Measurements from ENCODE around the gene LCE1A.

Gene LCE1A

GRCh38 chr1:152801333-152801732, 25.9 kb upstream of the LCE1A start:
- TF ChIP-seq TOX (CRISPR knock-in tag; IDR thresholded peaks at IDR 0.05; ENCODE audit: borderline replicate concordance): no peak
- TF ChIP-seq RARB (CRISPR knock-in tag; IDR thresholded peaks at IDR 0.05): no peak
- TF ChIP-seq ARNTL (CRISPR knock-in tag; IDR thresholded peaks at IDR 0.05; ENCODE audit: borderline replicate concordance, low read depth): no peak
- TF ChIP-seq CSRNP3 (CRISPR knock-in tag; IDR thresholded peaks at IDR 0.05): no peak
- no peak for TF ChIP-seq CREB5 (CRISPR knock-in tag; IDR thresholded peaks at IDR 0.05; ENCODE audit: low read depth)
- TF ChIP-seq ZNF8 (CRISPR knock-in tag; IDR thresholded peaks at IDR 0.05): no peak
- no peak for TF ChIP-seq PATZ1 (CRISPR knock-in tag; IDR thresholded peaks at IDR 0.05; ENCODE audit: borderline replicate concordance)
- TF ChIP-seq ISL1 (CRISPR knock-in tag; IDR thresholded peaks at IDR 0.05): no peak
- no peak for TF ChIP-seq POU6F1 (CRISPR knock-in tag; IDR thresholded peaks at IDR 0.05; ENCODE audit: borderline replicate concordance, low read depth)
- TF ChIP-seq OSR1 (CRISPR knock-in tag; IDR thresholded peaks at IDR 0.05): no peak
- no peak for TF ChIP-seq ZNF565 (CRISPR knock-in tag; conservative IDR thresholded peaks at IDR 0.05; ENCODE audit: low read depth)
- TF ChIP-seq ZC3H10 (CRISPR knock-in tag; IDR thresholded peaks at IDR 0.05): no peak
- TF ChIP-seq ZNF70 (CRISPR knock-in tag; IDR thresholded peaks at IDR 0.05): no peak
- TF ChIP-seq TSHZ2 (CRISPR knock-in tag; IDR thresholded peaks at IDR 0.05): no peak
- no peak for TF ChIP-seq ESRRG (CRISPR knock-in tag; IDR thresholded peaks at IDR 0.05)
- TF ChIP-seq ZFP3 (CRISPR knock-in tag; IDR thresholded peaks at IDR 0.05): no peak
- no peak for TF ChIP-seq ZFP30 (CRISPR knock-in tag; IDR thresholded peaks at IDR 0.05)
- TF ChIP-seq BACH2 (CRISPR knock-in tag; IDR thresholded peaks at IDR 0.05; ENCODE audit: borderline replicate concordance): no peak
- TF ChIP-seq CSDC2 (CRISPR knock-in tag; IDR thresholded peaks at IDR 0.05): no peak
- ATAC-seq: no peak

- ATAC-seq: no peak
- TF ChIP-seq CSDC2 (CRISPR knock-in tag; IDR thresholded peaks at IDR 0.05) (no peak), ISL1 (CRISPR knock-in tag; IDR thresholded peaks at IDR 0.05) (no peak), OSR1 (CRISPR knock-in tag; IDR thresholded peaks at IDR 0.05) (no peak), ZNF70 (CRISPR knock-in tag; IDR thresholded peaks at IDR 0.05) (no peak), ZFP3 (CRISPR knock-in tag; IDR thresholded peaks at IDR 0.05) (no peak), BACH2 (CRISPR knock-in tag; IDR thresholded peaks at IDR 0.05; ENCODE audit: borderline replicate concordance) (no peak), ZFP30 (CRISPR knock-in tag; IDR thresholded peaks at IDR 0.05) (no peak), SNAI2 (CRISPR knock-in tag; IDR thresholded peaks at IDR 0.05) (no peak), ESRRG (CRISPR knock-in tag; IDR thresholded peaks at IDR 0.05) (no peak), RARB (CRISPR knock-in tag; IDR thresholded peaks at IDR 0.05) (no peak), CSRNP3 (CRISPR knock-in tag; IDR thresholded peaks at IDR 0.05) (no peak), PATZ1 (CRISPR knock-in tag; IDR thresholded peaks at IDR 0.05; ENCODE audit: borderline replicate concordance) (no peak), ZC3H10 (CRISPR knock-in tag; IDR thresholded peaks at IDR 0.05) (no peak), ZNF8 (CRISPR knock-in tag; IDR thresholded peaks at IDR 0.05) (no peak), CREB5 (CRISPR knock-in tag; IDR thresholded peaks at IDR 0.05; ENCODE audit: low read depth) (no peak), ZNF565 (CRISPR knock-in tag; conservative IDR thresholded peaks at IDR 0.05; ENCODE audit: low read depth) (no peak)
Measured at GRCh38 chr1:152806576-152806975, 20.7 kb upstream of the LCE1A start, which contains the start of gene LCE1C. TSS of gene LCE1C (minus strand) at chr1:152806651. CDS start at chr1:152805478, 1,173 bp downstream.

Measured in SK-N-SH treated with all-trans-retinoic acid at 6 μM for 48 hours (cell line).